HG02970 (cell line): ENCODE results near the gene TBC1D10A.

Experiments used
- ATAC-seq: cut with Tn5 transposase; IDR thresholded peaks from one replicate; pipeline ENCODE4 v1.9.1; 2021; ENCODE audit warnings: mild to moderate bottlenecking, moderate library complexity, moderate number of reproducible peaks; ENCODE audit not compliant: unreplicated experiment, low FRiP score

The TBC1D10A gene

DNA sequence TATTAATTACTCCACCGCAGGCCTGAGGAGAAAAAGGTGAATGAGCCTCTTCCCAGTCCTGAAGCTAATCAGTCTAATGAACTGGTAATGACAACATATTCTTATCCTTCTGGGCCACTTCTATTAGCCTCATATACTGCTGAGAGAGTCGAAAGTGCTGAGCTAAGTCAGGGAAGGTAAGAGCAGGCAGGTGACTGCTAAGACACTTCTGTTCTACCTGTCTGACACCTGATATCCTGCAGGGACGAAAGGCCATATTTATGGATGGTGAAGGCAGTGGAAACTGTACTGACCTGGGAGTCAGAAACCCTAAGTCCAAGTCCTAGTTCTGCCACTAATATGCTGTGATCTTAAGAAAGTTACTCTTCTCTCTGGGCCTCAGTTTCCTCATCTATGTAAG lies 3.5 kb downstream of the TBC1D10A start:
- ATAC-seq, result no peak

DNA sequence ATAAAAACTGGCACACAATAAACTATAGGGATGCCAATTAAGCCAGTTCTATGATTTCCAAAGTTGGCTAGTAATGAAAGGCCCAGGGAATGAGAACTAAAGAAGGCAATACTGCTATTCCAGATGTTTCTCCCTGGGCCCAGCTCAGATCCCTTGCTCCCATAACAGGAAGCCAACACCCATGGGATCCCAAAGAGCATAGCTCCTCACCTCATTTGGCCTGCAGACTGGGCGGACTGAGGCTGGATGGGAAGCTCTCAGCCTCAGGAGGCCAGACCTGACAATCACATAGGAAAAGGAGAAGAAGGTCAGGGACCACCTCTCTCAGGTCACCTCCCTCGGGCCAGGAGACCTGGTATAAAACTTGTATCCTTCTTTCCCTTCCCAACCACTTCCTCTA lies 5.3 kb downstream of the TBC1D10A start:
- no peak for ATAC-seq

DNA sequence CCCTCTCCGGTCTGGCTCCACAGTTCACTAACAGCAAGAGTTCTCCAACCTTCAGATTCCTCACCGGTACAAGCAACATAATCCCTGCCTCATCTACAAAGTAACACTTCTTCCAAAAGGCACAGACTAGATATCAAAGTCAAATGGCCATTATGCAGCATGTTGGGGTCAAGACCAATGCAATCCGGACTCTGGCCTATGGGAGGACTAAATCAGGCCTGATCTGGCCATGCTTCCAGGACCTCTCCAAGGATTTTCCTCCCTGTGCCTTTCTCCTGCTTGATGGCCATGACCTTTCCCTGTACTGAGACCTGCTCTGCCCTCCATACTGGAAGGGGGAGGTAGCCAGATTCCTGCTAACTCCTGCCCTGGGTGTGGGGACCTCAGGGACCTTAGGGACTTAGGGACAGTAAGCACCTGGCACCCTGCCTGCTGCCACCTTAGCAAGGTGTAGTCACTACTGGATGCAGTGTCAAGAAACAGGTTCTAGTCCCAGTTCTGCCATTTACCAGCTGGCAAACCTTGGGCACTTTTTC lies 6.7 kb downstream of the TBC1D10A start:
- ATAC-seq, result no peak

DNA sequence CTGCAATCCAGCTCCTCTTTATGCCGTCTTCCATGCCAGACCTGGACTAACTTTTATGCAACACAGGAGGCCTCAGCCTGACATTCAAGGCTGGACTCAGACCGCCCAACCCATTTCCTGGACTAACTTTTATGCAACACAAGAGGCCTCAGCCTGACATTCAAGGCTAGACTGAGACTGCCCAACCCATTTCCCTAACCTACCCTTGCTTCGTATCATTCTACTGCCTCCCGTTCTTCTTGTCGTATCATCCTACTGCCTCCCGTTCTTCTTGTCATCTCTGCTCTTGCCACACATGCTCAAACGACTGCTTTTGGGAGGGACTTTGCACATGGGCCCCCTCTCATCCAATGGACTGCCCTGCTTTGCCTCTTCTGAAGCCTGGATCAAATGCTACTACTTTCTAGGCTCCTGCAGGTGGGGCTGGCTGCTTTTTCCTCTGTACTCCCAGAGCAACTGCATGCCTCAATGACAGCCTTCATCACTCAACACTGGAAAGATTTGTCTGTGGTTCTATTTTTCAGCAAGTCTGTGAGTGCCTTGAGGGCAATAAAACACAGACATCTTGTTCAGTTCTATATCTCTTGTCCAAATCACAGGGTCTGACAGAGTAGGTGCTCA lies 7.8 kb downstream of the TBC1D10A start:
- no peak for ATAC-seq

DNA sequence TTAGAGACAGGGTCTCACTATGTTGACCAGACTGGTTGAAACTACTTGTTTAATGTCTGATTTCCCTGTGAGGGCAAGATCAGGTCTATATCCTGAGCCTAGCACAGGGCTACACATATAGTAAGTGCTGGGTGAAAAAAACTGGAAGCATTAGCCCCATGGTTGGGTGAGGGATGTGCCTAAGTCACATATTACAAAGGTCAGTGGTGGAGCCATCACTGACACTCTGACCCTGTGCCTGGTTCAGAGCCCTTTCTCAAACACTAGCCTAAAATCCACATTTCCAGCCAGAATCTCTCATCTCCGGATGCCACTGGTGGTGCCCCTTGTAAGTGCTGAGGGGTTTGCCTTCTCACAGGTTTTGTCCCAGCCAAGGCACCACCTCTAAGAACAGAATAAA lies 9.0 kb downstream of the TBC1D10A start:
- ATAC-seq, result no peak

DNA sequence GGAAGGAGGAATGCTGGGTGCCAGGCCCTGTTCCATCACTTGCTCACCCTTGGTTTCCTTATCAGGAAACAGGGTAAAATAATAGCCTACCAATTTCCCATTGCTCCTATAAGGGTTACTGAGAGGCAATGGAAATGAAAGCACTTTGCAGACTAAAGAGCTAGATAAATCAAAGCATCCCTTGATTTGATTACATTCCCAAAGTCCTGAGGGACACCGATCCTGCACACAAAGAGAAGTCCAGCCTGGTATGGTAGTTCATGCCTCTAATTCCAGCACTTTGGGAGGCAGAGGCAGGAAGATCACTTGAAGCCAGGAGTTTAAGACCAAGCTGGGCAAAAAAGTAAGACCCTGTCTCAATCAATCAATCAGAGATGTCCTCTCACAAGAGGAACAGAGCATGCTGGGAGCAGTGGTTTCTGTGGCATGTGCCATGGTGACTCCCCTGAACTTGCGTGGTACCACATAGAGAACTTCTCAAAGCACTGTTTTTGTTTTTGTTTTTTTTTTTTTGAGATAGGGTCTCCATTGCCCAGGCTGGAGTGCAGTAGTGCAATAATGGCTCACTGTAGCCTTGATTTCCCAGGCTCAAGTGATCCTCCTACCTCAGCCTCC lies 10.7 kb downstream of the TBC1D10A start:
- ATAC-seq, result no peak

DNA sequence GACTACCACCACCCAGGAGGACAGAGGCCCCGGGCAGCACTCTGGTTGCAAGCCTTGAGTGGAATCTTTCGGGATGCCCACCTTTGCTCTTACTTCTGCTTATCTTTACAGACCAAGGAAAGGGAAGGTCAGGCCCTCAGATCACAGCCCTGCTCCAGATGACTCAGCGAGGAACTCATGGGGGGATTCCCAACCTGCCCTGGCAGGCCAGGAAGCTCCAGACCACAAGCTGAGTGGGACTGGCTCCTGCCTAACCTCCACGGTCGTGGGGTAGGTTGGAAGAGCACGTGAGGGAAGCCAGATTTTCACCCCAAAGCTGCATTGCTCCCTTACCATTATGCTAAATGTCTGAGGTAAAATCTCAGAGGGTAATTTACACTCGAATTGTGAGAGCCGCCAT lies 11.8 kb downstream of the TBC1D10A start:
- ATAC-seq, result no peak

DNA sequence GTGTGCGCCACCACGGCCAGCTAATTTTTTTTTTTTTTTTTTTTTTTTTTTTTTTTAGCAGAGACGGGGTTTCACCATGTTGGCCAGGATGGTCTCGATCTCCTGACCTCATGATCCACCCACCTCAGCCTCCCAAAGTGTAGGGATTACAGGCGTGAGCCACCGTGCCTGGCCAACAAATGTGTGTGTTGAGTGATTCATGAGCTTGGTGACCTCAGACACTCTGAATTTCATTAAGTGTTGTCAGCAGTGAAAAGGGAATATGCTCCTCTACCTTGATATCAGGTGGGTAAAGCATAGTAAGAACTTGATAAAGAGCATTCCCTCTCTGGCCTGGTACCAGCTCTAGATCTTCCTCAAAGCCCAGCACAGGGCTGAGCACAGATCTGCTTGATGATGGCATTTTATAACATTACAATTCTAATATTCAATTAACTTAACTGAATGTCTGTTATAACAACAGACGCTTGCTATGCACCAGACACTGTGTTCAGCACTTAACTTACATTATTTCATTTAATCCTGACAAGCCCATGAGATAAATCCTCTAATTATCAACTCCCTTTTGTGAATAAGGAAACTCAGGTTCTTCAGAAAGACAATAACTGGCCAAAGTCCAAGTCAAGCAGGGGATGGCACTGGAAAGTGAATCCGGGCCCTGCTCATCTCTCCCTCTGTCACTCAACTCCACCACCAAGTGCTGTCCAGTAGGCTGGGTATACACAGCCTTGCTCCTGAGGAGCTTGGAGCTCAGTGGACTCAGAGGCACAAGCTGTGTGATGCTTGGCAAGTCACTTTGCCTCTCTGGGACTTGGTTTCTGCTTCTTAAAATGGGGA lies 13.0 kb downstream of the TBC1D10A start:
- ATAC-seq, result no peak

DNA sequence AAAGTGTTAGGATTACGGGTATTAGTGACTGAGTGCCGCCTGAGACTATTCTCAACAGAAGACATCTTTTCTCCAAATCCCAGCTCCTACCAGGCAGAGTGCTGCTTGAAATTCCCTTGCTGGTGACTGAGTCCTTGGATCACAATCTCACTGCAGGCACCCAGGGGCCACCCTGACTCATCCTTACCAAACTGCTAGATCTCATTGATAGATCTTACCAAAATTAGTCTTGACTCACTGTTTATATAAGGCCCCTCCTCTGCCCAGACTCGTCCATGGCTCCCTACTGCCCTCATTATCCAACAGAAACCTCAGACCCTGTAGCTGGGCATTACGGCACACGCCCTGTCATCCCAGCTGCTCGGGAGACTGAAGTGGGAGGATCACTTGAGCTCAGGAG lies 14.7 kb downstream of the TBC1D10A start:
- ATAC-seq, result no peak

DNA sequence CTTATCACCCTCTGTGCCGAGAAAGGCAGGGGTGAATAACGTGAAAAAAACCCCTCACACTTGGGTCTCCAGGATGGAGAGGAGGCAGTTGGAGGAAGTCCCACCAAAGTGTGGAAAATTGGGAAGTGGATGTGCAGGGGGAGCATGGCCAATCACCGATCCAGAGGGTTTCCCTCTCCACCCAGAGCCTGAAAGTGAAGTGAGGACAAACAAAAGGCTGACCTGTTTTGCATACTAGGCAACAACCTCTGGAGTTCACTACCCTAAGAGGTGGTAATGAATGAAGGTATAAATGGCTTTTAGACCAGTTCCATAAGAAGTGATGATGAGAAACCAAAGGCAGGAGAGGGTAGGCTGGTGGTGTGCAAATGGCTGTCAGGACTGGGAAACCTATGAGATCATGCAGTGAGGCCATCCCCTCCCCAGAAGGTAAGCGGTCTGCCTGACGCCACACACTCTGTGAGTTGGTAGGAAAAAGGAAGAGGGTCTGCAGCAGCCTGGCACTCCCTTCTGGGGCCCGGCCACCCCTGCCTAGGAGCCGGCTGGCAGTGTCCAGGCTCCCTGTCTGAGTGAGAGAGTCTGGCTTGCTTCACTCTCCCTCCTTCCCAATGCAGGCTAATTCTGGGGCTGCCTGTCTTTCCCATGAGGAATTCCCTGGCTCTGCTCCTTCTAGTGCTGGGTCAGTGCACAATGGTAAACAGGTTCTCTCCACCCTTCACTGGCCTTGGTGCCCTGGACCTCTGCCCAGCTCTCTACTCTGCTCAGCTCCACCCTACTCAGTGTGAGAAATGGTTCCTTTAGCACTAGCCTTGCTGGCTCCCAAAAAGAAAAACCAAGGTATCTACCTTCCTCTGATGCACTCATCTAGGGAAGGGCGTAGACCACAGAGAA lies 15.6 kb downstream of the TBC1D10A start:
- no peak for ATAC-seq

DNA sequence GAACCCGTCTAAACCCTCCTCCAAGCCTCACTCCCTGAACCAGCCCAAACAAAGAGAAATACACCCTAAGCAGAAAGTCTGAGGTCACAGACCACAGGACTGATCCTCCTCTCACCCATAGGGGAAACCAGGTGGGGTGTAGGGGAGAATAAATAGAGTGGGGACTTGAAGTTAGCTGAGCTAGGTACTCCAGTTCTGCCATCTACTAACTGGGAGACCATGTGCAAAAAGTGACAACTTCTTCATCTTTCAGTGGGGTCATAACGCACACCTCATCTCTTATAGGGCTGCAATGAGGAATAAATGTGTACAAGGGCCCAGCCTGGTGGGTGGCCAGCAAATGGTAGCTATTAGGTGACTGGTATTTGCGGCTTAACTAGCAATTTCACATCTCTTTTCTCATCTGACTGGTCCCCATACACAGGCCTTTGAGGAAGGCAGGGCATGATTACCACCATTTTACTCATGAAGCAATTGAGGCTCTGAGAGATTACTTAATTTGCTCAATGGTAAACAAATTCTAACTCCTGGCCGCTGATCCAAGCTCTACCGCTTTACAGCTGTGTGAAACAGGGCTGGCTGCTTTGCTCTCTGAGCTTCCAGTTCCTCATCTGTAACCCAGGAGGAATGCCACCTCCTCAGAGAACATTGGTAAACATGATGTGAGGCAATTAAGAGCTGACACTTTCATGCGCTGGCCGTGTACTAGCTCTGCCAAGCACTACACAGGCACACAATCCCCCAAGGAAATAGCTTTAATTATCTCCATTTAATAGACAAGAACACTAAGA lies 16.6 kb downstream of the TBC1D10A start:
- no peak for ATAC-seq

DNA sequence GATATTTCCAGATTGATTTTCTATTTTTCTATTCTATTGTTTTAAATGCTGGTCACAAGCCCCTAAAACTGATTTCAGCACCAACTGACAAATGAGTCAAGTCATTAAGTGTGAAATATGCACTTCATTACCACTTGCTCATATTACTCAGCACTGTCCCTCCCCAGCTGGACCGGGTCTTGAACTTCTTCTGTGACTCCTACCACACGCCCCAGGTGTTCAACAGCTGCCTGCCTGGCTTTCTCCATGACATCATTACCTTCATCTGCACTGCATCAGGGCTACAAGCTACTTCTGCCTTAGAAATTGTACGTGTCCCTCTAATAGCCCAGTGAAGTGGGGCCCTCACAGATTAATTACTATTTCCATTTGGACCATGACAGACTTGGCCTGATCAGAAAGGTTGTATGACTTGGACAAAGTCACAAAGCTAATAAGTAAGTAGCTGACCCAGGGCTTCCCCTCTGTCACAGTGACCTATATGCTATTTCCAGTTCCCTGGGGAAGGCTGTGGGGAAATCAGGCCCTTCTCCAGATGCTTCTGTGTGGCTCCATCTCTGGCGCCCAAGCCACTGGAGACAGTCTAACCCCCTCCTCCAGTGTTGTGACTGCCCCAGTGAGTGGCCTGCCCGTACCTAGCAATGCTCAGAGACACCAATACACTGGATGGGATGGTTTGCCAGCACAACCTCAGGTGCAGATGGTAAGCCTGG lies 18.1 kb downstream of the TBC1D10A start:
- ATAC-seq, result no peak

DNA sequence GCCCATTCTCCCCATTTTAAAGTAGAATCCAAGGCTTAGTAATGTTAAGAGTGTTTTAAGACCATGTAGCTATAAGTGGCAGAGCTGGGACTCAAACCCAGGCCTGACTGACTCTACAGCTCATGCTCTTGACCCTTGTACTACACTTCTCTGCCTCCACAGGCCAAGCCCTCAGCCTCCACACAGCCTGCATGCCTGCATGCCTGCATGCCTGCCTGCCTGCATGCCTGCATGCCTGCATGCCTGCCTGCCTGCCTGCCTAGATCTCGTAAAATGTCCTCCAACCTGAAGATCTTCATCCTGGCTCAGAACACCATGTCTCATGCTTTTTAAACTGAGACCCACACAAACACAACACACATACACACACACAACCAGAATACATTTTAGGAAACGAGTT lies 18.6 kb downstream of the TBC1D10A start:
- ATAC-seq, result no peak

DNA sequence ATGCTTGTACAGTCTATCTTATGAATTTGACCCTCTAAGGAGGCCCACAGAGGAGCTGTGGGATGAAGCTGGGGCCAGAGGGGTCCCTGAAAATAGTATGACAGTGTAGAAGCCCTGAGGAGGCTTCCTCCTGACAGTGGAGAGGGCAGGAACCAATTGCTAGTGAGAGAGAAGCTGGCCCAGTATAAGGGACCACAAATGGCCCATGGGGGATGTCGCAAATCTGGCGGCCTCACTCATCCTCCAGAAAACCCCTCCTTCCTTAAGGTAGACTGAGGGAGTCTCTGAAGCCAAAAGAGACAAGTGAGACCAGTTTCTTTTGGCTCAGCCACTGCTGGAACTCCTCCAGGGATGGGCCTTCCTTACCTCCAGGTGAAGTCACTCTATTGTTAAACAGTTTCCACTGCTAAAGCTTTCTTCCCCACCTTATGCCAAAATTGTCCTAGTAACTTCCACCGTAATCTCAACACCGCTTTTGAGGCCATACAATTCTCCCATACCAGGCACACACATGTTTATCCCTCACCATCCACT lies 19.6 kb downstream of the TBC1D10A start:
- ATAC-seq, result no peak

DNA sequence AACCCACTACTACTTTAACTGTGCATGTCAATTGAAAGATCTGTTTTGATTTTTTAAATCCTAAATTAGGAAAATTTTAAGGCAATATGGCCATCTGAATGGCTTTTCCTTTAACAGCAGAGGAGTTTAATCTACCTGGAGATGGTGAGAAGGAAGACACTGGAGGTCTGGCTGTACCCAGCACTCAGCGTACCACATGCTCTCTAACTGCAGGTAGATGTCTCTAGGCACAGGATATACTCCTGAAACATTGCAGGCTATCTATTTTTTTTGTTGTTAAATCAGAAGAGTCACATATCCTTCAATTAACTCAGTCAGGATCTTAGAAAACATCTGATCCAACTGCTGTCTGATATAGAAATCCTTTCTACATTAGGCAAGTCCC lies 20.1 kb downstream of the TBC1D10A start:
- ATAC-seq, result no peak

DNA sequence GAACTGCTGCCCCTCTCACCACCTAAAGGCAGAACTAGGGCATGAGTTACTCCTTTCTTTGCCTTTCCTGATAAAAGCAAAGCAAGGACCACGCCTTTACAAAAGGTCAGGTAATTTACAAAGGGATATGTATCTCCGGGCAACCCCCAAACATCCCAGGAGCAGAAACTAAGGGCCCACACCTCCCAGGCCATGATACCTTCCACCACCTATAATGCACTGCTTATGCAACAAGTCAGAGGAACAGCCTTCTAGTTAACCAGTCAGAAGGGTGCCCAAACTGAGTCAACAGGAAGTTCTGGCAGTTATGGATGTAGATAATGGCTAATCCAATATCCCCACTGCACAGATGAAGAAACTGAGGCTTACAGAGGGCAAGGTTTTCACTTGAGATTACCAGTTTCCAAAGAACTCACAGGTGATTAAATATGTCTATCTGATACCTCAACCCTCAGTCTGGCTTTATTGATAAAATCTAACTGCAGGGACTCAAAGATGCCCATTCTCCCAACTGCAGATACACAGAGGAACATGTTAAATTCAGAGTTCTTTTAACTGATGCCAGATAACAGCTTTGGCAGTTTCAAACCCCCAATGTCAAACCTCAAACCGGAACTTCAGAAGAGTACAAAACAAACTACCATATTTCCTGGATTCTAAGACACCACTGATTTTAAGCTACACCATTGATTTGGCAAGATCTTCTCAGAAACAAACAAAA lies 20.7 kb downstream of the TBC1D10A start:
- ATAC-seq, result no peak

DNA sequence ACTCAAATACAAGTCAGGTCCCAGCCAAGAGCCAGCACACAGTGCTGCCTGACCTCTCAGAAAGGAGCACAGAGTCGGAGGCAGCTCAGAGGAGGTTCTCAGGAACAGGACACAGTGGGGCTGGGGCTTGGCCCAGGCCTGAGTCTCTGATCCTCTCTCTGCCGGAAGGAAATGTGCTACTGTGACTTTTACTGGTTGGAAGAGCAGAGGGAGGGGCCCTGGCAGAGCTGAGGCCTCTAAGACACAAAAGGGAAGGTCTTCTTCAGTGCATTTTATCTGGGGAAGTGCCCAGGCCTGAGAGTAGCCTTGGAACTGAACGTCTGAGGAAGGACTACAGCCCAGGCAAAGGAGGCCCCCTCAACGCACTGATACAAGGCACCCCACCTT lies 21.2 kb downstream of the TBC1D10A start:
- no peak for ATAC-seq

DNA sequence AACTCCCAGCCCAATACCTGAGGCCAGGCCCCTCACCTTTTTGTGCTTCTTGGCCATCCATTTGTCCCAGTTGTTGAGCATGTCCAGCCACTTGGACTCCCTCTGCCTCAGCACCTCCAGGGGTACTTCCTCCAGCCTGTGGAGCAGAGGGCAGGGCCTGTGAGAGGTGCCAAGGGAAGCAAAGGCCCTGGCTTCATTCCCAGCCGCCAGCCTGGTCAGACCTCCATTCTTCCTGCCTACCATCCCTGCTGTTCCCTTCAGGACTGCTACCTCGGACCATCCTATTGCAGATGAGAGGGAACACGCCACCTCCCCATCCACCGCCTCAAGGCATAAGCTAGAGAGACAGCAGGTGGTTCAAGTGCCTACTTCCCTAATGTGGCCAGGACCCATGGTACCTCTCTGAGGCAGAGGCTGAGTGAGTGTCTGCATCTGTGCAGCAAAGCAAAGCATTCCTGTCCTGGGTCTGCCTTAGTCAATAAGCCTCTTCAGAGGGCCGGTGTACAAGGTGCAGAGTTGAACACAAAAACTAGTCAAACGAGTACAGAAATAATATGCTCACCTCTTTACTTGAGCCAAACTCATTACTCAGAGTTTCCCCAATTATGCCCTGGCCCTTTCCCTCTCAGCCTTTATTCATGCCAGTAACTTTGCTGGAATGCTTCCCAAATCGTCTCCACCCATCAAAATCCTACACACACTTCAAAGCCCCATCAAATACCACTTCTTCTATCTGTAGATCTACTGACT lies 22.1 kb downstream of the TBC1D10A start:
- no peak for ATAC-seq
